HCT116 (cell line): ENCODE results near the gene RAB31.

Experiments
- EZH2phosphoT487 ChIP-seq: fragments of 200-600 bp; IDR thresholded peaks from 2 replicates; pipeline ENCODE4 v1.6.1; 2018; ENCODE audit warnings: antibody characterized with exemption, borderline replicate concordance
- TF ChIP-seq, protein P1 (sequence below): IDR thresholded peaks from 2 replicates; pipeline ENCODE4 v1.6.1; 2012

DNA sequence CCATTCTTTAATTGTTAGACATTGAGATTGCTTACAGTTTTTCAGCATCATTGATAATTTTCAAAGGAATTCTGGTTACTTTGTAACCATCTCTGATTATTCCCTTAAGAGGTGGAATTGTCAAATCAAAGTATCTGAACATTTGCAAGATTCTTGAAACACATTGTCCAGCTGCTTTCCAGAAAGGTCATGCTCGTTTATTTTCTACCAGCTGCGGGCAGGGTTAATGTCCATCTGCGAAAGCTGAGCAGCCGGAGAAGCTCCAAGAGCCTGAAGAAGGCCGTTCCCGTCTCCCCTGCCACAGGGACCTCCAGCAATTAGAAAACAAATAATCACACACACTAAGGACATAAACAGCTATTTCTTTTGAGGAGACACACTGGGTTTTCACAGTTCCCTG is 101.6 kb downstream of the RAB31 start:
- TF ChIP-seq, protein P1, sequence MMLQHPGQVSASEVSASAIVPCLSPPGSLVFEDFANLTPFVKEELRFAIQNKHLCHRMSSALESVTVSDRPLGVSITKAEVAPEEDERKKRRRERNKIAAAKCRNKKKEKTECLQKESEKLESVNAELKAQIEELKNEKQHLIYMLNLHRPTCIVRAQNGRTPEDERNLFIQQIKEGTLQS = no peak
- no peak for TF ChIP-seq EZH2phosphoT487
